Activated CD4-positive, alpha-beta T cell treated with anti-CD3 and anti-CD28 coated beads, Interleukin-2, amount 10 ng/mL, durations not matched to agents 24 days and 14 days (primary cell): ENCODE results near the gene ACADS. TPM values are rescaled to one million over a fixed set of nuclear protein-coding genes. Genes with fewer than 3 reads are reported as not detected.

Experiments used
- DNase-seq: peaks from one replicate; pipeline ENCODE4 v3.0.0; 2022
- H3K27ac Mint-ChIP-seq: one replicate; pipeline ENCODE4 v1.8.0; 2022; ENCODE audit warnings: mild to moderate bottlenecking, mixed read lengths
- H3K27me3 Mint-ChIP-seq: one replicate; pipeline ENCODE4 v1.8.0; 2022; ENCODE audit warnings: mixed read lengths
- H3K36me3 Mint-ChIP-seq: one replicate; pipeline ENCODE4 v1.8.0; 2022; ENCODE audit warnings: low read depth, mild to moderate bottlenecking, mixed read lengths
- H3K4me1 Mint-ChIP-seq: one replicate; pipeline ENCODE4 v1.8.0; 2021; ENCODE audit warnings: mixed read lengths
- H3K4me3 Mint-ChIP-seq: one replicate; pipeline ENCODE4 v1.8.0; 2022; ENCODE audit warnings: mild to moderate bottlenecking, moderate library complexity, mixed read lengths
- H3K9me3 Mint-ChIP-seq: one replicate; pipeline ENCODE4 v1.8.0; 2021; ENCODE audit warnings: mixed read lengths
- intact Hi-C: fragments of 100-400 bp; cut with micrococcal nuclease; formaldehyde crosslinking; loops from one replicate; pipeline ENCODE4 v1.15.1; 2023
- total RNA-seq: library from RNA; stranded (reverse); gene quantifications from 2 replicates; pipeline ENCODE4 v1.2.3, GENCODE V29; 2022

ACADS gene
- total RNA-seq, 1 donor from 2014 or later = 11.7 TPM

DNA sequence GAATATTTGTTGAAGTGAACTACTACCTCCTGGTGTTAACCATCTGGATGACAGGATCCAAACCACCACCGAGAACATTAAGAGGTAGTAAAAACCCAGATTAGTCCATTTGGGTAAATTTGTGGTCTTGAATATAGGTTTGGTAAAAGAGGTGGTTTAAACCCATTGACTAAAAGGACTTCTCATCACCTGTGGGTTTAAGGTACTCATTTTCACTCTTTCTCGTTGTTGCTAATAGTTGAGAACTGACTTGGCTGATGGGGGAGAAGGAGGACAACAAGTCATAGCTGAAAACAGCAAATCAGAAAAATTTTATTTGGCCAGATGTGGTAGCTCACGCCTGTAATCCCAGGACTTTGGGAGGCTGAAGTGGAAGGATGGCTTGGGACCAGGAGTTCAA, 59.2 kb downstream of the ACADS start:
- no peak overlapping the region for H3K4me3 Mint-ChIP-seq

DNA sequence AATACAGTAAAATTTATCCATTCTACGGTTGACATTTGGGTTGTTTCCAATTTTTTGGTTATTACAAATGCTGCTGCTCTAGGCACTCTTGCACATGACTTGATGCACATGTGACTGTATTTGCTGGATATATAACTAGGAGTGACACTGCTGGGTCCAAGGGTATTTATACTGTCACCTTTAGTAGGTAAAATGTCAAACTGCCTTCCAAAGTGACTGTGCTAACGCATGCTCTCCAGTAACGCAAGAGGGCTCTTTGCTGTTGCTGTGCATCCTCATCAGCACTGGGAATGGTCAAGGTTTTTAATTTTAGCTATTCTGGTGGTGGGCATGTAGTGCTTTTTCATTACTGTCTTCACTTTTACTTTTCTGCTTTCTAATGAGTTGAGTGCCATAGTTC, 62.3 kb downstream of the ACADS start:
- H3K36me3 Mint-ChIP-seq = peaks cover 29% of the 10 kb centered on the region
- no peak overlapping the region for H3K4me3 Mint-ChIP-seq
- intact Hi-C loops = no loop called here
- H3K27me3 Mint-ChIP-seq = no peaks in the 10 kb centered on the region
- no peak for DNase-seq
- H3K9me3 Mint-ChIP-seq = no peaks in the 10 kb centered on the region
- no peak overlapping the region for H3K27ac Mint-ChIP-seq
- peaks cover 13% of the 10 kb centered on the region for H3K4me1 Mint-ChIP-seq

More for the DNA sequence above, 59.2 kb downstream of the ACADS start:
- peaks cover 33% of the 10 kb centered on the region for H3K36me3 Mint-ChIP-seq
- intact Hi-C loops = loop anchor here (5.0 kb wide), 1 partner anchor 37 kb away; no protein-coding TSS in a partner anchor
- peak overlapping the region; percentile 9 for H3K27ac Mint-ChIP-seq
- H3K4me1 Mint-ChIP-seq = peaks cover 17% of the 10 kb centered on the region
- no peaks in the 10 kb centered on the region for H3K9me3 Mint-ChIP-seq
- H3K27me3 Mint-ChIP-seq = no peaks in the 10 kb centered on the region
- DNase-seq = no peak

Other genes starting within 250 kb of the ACADS start
- gene DYNLL1, start 229.7 kb upstream of the ACADS start, total RNA-seq = 330 and 351 TPM in 2 replicates
- 28.0 and 28.3 TPM in 2 replicates for gene COQ5, start 196.7 kb upstream of the ACADS start, total RNA-seq
- 153 and 160 TPM in 2 replicates for gene RNF10, start 191.5 kb upstream of the ACADS start, total RNA-seq
- gene POP5, start 144.4 kb upstream of the ACADS start, total RNA-seq = 74.0 and 76.0 TPM in 2 replicates
- gene CABP1, start 85.2 kb upstream of the ACADS start, total RNA-seq = 0.16 and 0.17 TPM in 2 replicates
- 131 and 149 TPM in 2 replicates for gene MLEC, start 38.7 kb upstream of the ACADS start, total RNA-seq
- 25.5 and 26.2 TPM in 2 replicates for gene UNC119B, start 15.4 kb upstream of the ACADS start, total RNA-seq
- 28.2 and 33.6 TPM in 2 replicates for gene SPPL3, start 178.5 kb downstream of the ACADS start, total RNA-seq